WTC11 (cell line): Measurements from ENCODE around the gene CFAP58.

Experiments used
- CTCF ChIP-seq: fragments of 200-600 bp; IDR thresholded peaks from 2 replicates; pipeline ENCODE4 v1.8.0; 2022; ENCODE audit warnings: antibody characterized with exemption
- GTF2I ChIP-seq: fragments of 250-450 bp; sonication (Bioruptor Pico); conservative IDR thresholded peaks from 2 replicates; pipeline ENCODE4 v1.4.0; 2021; ENCODE audit warnings: mild to moderate bottlenecking
- HMGXB4 ChIP-seq: sonication (generic); formaldehyde crosslinking; IDR thresholded peaks from 2 replicates; pipeline ENCODE4 v1.8.1; 2023; ENCODE audit warnings: mild to moderate bottlenecking, moderate library complexity, missing genetic modification reagents
- MAX ChIP-seq: sonication (generic); formaldehyde crosslinking; IDR thresholded peaks from 2 replicates; pipeline ENCODE4 v1.8.0; 2022; ENCODE audit warnings: mild to moderate bottlenecking, missing genetic modification reagents

- no peak for TF ChIP-seq CTCF
- TF ChIP-seq MAX (CRISPR knock-in tag) = no peak
- TF ChIP-seq GTF2I = no peak
- TF ChIP-seq HMGXB4 (CRISPR knock-in tag) = no peak
Measured at GRCh38 chr10:104368381-104368780, 14.7 kb downstream of the CFAP58 start.
